ENCODE data around the gene IDE. TPM values are rescaled to one million over a fixed set of nuclear protein-coding genes. Genes with fewer than 3 reads are reported as not detected.

The IDE gene
- total and polyA plus RNA-seq, 10 of the 15 experiments (the other 5 are each of a cell fraction or from before 2014, with no cell fraction given): 11.6 to 54.5 (median 33.6) TPM

- TF ChIP-seq BCLAF1 (IDR thresholded peaks at IDR 0.05) (no peak), ZNF217 (IDR thresholded peaks at IDR 0.05) (no peak), ZBTB33 (IDR thresholded peaks at IDR 0.05) (no peak), RBBP5 (conservative IDR thresholded peaks at IDR 0.05) (no peak), BHLHE40 (IDR thresholded peaks at IDR 0.05; ENCODE audit: borderline replicate concordance in 1 of 2, low read depth in 2 of 2, low read length in 1 of 2) (no peak)
Measured at GRCh38 chr10:92592761-92593618, 19.1 kb upstream of the IDE start, which contains the start of gene KIF11 (continued).

Data from GM12878 (cell line).